ENCODE measurements around the gene RBPJL.

Gene RBPJL

DNA sequence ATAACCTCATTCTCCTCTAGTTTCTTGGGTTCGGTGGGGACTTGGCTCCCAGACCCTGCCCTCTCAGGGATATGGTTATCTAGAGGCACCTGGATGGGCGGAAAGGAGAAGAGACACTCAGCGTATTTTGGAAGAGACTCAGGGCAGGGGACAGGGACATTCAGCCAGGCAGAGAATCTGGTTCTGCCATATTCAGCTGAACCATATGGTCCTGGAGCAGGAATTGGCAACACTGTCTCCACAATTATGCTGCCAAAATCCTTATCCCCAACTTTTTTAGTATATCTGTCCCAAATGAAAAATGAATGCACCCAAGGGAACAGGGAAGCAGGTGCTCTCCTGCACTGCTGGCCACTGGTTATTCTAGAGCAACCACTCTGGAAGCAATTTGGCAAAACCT, 23.8 kb downstream of the RBPJL start:
- no peak for DNase-seq (ENCODE audit: low spot score)
- in situ Hi-C loops (cut with MboI; ENCODE audit: low pct_unique_long_range_greater_than_20kb, low sequenced_read_pairs, unreplicated experiment), result no loop called here
- TF ChIP-seq, protein P1, sequence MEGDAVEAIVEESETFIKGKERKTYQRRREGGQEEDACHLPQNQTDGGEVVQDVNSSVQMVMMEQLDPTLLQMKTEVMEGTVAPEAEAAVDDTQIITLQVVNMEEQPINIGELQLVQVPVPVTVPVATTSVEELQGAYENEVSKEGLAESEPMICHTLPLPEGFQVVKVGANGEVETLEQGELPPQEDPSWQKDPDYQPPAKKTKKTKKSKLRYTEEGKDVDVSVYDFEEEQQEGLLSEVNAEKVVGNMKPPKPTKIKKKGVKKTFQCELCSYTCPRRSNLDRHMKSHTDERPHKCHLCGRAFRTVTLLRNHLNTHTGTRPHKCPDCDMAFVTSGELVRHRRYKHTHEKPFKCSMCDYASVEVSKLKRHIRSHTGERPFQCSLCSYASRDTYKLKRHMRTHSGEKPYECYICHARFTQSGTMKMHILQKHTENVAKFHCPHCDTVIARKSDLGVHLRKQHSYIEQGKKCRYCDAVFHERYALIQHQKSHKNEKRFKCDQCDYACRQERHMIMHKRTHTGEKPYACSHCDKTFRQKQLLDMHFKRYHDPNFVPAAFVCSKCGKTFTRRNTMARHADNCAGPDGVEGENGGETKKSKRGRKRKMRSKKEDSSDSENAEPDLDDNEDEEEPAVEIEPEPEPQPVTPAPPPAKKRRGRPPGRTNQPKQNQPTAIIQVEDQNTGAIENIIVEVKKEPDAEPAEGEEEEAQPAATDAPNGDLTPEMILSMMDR (IDR thresholded peaks at IDR 0.05; ENCODE audit: extremely low read depth, insufficient read depth, missing control alignments), result no peak

DNA sequence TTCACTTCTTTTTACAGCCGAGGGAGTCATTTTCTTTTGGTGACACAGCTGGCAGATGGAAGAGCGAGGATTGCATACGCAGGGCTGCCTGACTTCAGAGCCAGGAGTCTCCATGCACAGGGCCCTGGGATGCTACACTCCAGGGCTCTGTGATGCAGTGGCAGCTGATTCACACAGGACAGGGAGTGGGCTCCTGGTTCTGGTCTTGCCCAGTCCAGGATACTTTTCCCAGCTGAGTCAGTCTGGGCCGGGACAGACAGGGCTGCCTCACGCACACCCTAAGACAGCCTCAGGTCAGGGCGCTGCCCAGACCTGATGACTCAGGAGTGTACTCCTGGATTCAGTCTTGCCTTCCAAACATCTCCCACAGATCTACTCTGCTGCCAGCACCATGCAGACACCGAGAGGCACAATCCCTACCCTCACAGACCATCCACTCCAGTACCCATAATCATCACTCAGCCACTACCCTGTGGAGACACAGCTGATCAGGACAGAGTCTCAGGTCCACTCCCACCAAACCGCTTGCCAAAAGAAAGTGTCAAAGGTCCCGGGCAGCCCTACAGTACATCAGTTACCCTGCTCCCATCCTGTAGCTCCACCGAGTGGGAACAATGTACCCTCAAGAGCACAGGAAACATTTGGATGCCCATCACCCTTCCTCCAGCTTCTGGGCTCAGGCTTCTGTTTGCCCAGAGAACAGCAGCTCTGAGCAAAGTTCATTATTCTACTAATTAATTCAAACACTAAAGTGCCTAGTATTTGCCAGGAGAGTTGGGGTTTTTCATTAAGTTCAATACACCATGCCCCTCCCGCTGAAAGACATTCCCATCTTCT, 30.1 kb downstream of the RBPJL start:
- TF ChIP-seq, protein P1 (IDR thresholded peaks at IDR 0.05; ENCODE audit: extremely low read depth, insufficient read depth, missing control alignments), result no peak
- no peak for DNase-seq (ENCODE audit: low spot score)
- in situ Hi-C loops (cut with MboI; ENCODE audit: low pct_unique_long_range_greater_than_20kb, low sequenced_read_pairs, unreplicated experiment), result no loop called here

DNA sequence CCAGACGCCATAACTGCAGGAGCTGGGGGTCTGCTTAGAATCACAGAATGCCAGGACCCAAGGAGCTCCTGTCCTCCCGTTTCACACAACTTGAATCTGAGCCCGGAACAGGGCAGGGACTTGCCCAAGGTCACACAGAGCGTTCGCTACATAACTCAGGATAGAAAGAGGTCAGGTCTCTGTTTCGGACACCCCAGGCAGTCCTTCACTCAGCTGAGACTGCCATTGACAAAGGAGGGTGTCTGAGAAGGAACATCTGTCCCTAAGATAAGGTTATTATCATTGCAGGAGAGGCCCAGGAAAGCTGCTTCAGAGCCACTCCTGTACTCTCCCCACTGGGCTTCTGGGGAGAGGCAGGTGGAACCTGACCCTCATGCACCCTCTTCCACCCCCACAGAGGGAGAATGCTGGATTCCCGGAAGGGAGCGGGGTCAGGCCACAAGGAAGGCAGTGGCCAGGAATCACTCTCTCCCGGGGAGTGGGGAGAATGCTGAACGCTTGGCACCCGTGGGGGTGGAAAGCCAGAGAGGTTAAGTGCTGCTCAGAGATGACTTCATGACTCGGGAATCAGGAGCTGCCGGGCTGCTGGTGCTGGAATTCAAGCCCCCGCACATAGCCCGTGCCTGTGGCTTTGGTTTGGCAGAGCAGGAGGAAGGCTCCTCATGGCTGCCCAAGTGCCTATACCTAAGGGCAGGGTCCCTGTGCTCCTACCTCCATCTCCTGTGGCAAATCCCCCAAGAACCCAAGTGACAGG, 30.9 kb downstream of the RBPJL start:
- TF ChIP-seq, protein P1 (IDR thresholded peaks at IDR 0.05; ENCODE audit: extremely low read depth, insufficient read depth, missing control alignments), result no peak
- DNase-seq (ENCODE audit: low spot score), result no peak
- in situ Hi-C loops (cut with MboI; ENCODE audit: low pct_unique_long_range_greater_than_20kb, low sequenced_read_pairs, unreplicated experiment), result no loop called here

DNA sequence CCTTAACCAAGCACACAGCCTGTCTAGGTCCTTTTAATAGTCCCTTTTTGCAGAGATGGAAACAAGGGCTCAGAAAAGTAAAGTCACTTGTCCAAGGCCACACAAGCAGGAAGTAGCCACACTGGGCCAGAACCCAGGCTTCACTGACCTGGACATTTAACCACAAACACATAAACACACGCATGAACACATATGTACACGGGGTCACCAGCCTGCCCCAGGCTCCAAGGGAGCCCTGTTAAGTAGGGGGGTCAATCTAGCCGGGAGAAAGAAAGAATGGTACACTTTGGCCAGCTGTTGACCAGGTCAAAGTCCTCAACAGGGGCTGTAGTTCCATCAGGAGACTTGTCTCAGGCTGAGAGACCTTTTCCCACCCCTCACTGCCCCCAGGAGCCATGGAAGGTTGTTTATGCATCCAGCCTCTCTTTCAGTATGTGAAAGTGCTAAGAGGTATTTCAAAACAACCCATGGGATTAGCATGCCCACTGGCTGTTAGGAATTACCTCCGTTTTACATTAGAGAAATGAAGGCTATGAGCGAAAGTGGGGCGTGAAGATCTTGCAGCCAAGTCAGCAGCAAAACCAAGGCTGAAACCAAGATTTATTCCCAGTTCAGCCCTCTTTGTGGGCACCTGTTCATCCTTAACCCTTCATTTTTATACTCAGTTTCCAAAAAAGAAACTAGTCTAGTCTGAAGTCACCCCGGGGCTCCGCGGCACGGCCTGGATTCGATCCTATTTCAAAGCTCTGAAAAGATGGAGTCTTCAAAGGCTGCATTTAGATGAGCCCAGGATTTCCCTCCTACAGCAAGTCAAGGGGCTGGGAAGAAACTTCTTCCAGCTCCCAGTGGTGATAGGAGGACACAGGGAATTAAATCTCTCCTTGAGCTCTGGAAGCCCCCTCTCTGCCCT, 31.7 kb downstream of the RBPJL start:
- TF ChIP-seq, protein P1 (IDR thresholded peaks at IDR 0.05; ENCODE audit: extremely low read depth, insufficient read depth, missing control alignments), result no peak
- DNase-seq (ENCODE audit: low spot score), result no peak
- in situ Hi-C loops (cut with MboI; ENCODE audit: low pct_unique_long_range_greater_than_20kb, low sequenced_read_pairs, unreplicated experiment), result no loop called here

DNA sequence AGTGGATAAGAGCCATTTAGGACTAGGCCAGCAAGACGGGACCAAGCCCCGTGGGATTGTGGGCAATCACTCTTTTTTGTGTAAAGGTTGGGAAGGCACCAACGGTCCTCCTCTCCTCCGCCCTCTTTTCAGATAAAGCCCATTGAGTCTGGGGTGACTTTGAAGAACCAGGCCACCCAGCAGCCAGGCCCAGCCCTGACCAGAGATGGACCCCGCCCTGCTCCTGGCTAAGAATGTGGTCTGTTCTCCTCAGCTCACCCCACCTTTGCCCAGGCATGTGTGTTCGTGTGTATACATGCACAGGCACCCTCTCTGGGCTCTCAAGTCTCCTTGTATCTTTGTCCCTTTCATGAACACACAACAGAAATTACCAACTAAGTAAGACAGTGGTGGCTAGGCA, 32.4 kb downstream of the RBPJL start:
- no peak for DNase-seq (ENCODE audit: low spot score)
- TF ChIP-seq, protein P1 (IDR thresholded peaks at IDR 0.05; ENCODE audit: extremely low read depth, insufficient read depth, missing control alignments), result no peak
- in situ Hi-C loops (cut with MboI; ENCODE audit: low pct_unique_long_range_greater_than_20kb, low sequenced_read_pairs, unreplicated experiment), result no loop called here

DNA sequence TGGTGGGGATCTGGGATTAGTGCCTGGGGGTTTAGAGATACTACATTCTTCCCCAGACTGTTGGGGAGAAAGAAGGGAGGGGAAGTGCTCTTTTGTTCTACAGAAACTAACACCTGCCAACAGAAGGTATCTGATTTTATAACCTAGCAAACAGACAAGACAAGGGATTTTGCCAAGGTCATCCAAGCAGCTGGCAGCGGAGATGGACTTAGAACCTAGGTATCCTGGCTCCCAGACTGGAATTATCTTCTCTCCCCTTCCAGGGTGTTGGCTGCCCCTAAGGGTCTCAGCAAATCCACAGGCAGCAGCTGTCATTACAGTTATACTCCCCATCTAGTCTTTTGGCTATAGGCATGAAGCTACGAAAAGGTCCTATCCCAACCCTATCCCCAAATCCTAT, 33.2 kb downstream of the RBPJL start:
- no peak for DNase-seq (ENCODE audit: low spot score)
- in situ Hi-C loops (cut with MboI; ENCODE audit: low pct_unique_long_range_greater_than_20kb, low sequenced_read_pairs, unreplicated experiment), result no loop called here
- TF ChIP-seq, protein P1 (IDR thresholded peaks at IDR 0.05; ENCODE audit: extremely low read depth, insufficient read depth, missing control alignments), result no peak

Data from GM13977 (cell line).